ENCODE data around the gene TRIM3. TPM values are rescaled to one million over a fixed set of nuclear protein-coding genes. Genes with fewer than 3 reads are reported as not detected.

Gene TRIM3
- total RNA-seq, 4 donors from 2014 or later, result 15.3 to 20.0 (median 16.5) TPM

DNA sequence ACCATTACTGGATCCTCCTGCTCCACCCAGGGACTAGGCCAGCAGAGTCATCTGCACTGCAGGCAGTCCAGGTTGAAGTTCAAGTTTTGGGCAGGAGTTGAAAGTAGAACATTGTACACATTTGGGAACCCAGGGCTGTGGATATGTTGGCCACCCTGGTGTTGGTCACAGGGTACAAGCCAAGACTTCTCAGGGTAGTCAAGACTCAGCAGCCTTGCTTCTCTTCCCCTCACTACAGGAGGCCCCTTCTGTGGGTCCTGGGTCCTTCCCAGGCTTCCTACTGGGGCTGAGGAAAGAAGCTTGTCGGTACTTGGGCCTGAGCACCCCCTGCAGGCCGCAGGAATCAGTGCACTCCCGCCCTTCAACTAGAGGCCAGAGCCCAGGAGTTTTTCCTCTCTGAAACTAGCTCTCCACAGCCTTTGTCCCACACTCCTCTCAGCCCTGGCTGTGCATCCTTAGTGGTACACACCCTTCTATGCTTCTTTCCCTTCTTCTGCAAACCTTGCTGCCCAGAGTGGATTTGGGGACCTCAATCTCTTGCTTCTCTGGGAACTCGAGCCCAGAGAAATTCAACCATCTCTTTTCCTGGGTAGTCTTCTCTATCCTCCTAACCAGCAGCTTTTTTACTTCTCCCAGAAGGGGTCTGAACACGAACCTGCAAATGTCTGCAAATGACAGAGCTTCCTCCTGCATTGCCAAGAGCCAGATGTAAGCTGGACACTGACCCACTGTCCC lies 30.3 kb downstream of the TRIM3 start:
- no peak overlapping the region for H3K4me3 ChIP-seq
- TF ChIP-seq CTCF (IDR thresholded peaks at IDR 0.05 in 4 of 5, conservative IDR thresholded peaks at IDR 0.05 in 1 of 5) (peak; percentile 62 to 81 (median 71)), POLR2A (IDR thresholded peaks at IDR 0.05) (no peak)
- H3K27ac ChIP-seq, result no peak overlapping the region
- in situ Hi-C loops (cut with MboI; ENCODE audit: low sequenced_read_pairs in 4 of 4) (loop anchor here (5.0 to 10.0 kb wide), 2 partner anchors 66 to 69 kb away; no protein-coding TSS in a partner anchor), intact Hi-C loops (cut with DNase I; ENCODE audit: low total_unique reads) (loop anchor here (1.0 to 5.0 kb wide), 3 partner anchors 25 to 64 kb away; partner anchors contain the start of gene APBB1)
- peaks cover 0 to 8% of the 10 kb centered on the region in 2 donors for H3K36me3 ChIP-seq
- H3K9me3 ChIP-seq, result no peaks in the 10 kb centered on the region
- DNase-seq (peak; percentile 10 to 33), ATAC-seq (peak; percentile 50 to 88)
- no peaks in the 10 kb centered on the region for H3K27me3 ChIP-seq
- H3K4me1 ChIP-seq, result no peaks in the 10 kb centered on the region

GRCh38 chr11:6442441-6442840 lies 31.3 kb downstream of the TRIM3 start:
- Histone ChIP-seq H3K27me3 (no peaks in the 10 kb centered on the region), H3K27ac (no peak overlapping the region), H3K36me3 (no peaks in the 10 kb centered on the region), H3K9me3 (no peaks in the 10 kb centered on the region), H3K4me1 (no peaks in the 10 kb centered on the region), H3K4me3 (no peak overlapping the region)
- no peak for DNase-seq
- intact Hi-C loops (cut with DNase I; ENCODE audit: low total_unique reads) (loop anchor here (2.0 to 5.0 kb wide), 2 partner anchors 24 to 60 kb away; partner anchors contain the start of gene APBB1), in situ Hi-C loops (cut with MboI; ENCODE audit: low sequenced_read_pairs in 4 of 4) (loop anchor here (5.0 to 10.0 kb wide), 2 partner anchors 65 to 68 kb away; no protein-coding TSS in a partner anchor)
- no peak for TF ChIP-seq POLR2A (IDR thresholded peaks at IDR 0.05)
- TF ChIP-seq CTCF (IDR thresholded peaks at IDR 0.05 in 4 of 5, conservative IDR thresholded peaks at IDR 0.05 in 1 of 5), result no peak
- no peak for ATAC-seq

DNA sequence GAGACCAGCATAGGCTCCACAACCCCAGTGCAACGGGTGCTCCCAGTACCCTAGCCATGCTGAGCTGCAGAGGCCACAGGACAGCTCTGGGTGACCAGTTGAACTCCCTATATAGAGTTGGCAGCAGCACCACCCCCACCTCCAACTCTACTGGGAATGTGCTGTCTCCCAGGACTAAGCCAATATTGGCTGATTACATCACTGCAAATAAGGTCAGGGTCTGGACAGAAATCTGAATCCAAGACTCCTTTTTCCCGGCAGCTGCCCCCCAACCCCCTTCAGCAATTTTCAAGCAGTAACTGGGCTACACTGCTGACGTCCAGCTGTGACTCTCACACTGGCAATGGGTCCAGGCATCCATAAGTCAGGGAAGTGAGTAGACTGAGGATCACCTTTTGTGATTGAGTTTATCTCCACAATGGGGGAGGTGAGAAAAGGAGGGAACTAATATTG lies 32.8 kb downstream of the TRIM3 start, which contains the start of gene HPX:
Gene HPX (minus strand): TSS at position 82 of the 453 bp plus-strand sequence. CDS start 24 bp downstream, at position 58.
- no peak within 1 kb of the TSS for H3K4me3 ChIP-seq
- no peaks in the 10 kb centered on the region for H3K36me3 ChIP-seq
- intact Hi-C loops (cut with DNase I; ENCODE audit: low total_unique reads), result loop anchor here (5.0 kb wide), 1 partner anchor 61 kb away; no protein-coding TSS in a partner anchor
- DNase-seq (no peak), ATAC-seq (no peak)
- TF ChIP-seq CTCF (IDR thresholded peaks at IDR 0.05 in 4 of 5, conservative IDR thresholded peaks at IDR 0.05 in 1 of 5), result no peak
- no peak for TF ChIP-seq POLR2A (IDR thresholded peaks at IDR 0.05)
- H3K9me3 ChIP-seq, result no peaks in the 10 kb centered on the region
- no peaks in the 10 kb centered on the region for H3K27me3 ChIP-seq
- H3K27ac ChIP-seq, result no peak within 1 kb of the TSS
- in situ Hi-C loops (cut with MboI; ENCODE audit: low sequenced_read_pairs in 4 of 4), result loop anchor here (5.0 to 10.0 kb wide), 2 partner anchors 64 to 66 kb away; no protein-coding TSS in a partner anchor
- no peaks in the 10 kb centered on the region for H3K4me1 ChIP-seq

GRCh38 chr11:6438979-6439571 lies 34.7 kb downstream of the TRIM3 start:
- in situ Hi-C loops (cut with MboI; ENCODE audit: low sequenced_read_pairs in 4 of 4), result no loop called here
- no peaks in the 10 kb centered on the region for H3K4me1 ChIP-seq
- TF ChIP-seq POLR2A (IDR thresholded peaks at IDR 0.05) (no peak), CTCF (IDR thresholded peaks at IDR 0.05 in 4 of 5, conservative IDR thresholded peaks at IDR 0.05 in 1 of 5) (peak in 3 of 5 experiments; percentile 39 to 63 (median 56))
- DNase-seq (peak; percentile 15 to 29), ATAC-seq (peak; percentile 43 to 72)
- intact Hi-C loops (cut with DNase I; ENCODE audit: low total_unique reads), result no loop called here
- no peaks in the 10 kb centered on the region for H3K36me3 ChIP-seq
- H3K27ac ChIP-seq, result no peak overlapping the region
- H3K27me3 ChIP-seq, result no peaks in the 10 kb centered on the region
- H3K9me3 ChIP-seq, result no peaks in the 10 kb centered on the region
- H3K4me3 ChIP-seq, result no peak overlapping the region
